SKM-1 (cell line): ENCODE measurements around the gene STXBP6.

Experiments used
- DNase-seq: peaks from one replicate; lab custom pipeline; 2025; ENCODE audit not compliant: unreplicated experiment; lab: John Stamatoyannopoulos, UW

The STXBP6 gene

GRCh38 chr14:24891987-24892496, 157.9 kb downstream of the STXBP6 start:
- no peak for DNase-seq

- no peak for DNase-seq
Measured at GRCh38 chr14:24890716-24891115, 159.2 kb downstream of the STXBP6 start.

GRCh38 chr14:24889843-24890242, 160.1 kb downstream of the STXBP6 start:
- no peak for DNase-seq

- no peak for DNase-seq
Measured at GRCh38 chr14:24888532-24888931, 161.4 kb downstream of the STXBP6 start.

GRCh38 chr14:24887623-24888304, 162.2 kb downstream of the STXBP6 start:
- DNase-seq = no peak

GRCh38 chr14:24885410-24885913, 164.5 kb downstream of the STXBP6 start:
- DNase-seq = no peak

GRCh38 chr14:24883576-24883975, 166.4 kb downstream of the STXBP6 start:
- no peak for DNase-seq

GRCh38 chr14:24881116-24881893, 168.6 kb downstream of the STXBP6 start:
- no peak for DNase-seq

- DNase-seq = no peak
Measured at GRCh38 chr14:24880689-24881088, 169.3 kb downstream of the STXBP6 start.

GRCh38 chr14:24879661-24880386, 170.1 kb downstream of the STXBP6 start:
- no peak for DNase-seq

GRCh38 chr14:24876996-24877395, 173.0 kb downstream of the STXBP6 start:
- DNase-seq = no peak

- peak; percentile 24 for DNase-seq
Measured at GRCh38 chr14:24875991-24876878, 173.7 kb downstream of the STXBP6 start.

- no peak for DNase-seq
Measured at GRCh38 chr14:24875203-24875838, 174.6 kb downstream of the STXBP6 start.

GRCh38 chr14:24874514-24875202, 175.3 kb downstream of the STXBP6 start:
- no peak for DNase-seq

GRCh38 chr14:24873551-24873950, 176.4 kb downstream of the STXBP6 start:
- no peak for DNase-seq

GRCh38 chr14:24870949-24871701, 178.8 kb downstream of the STXBP6 start:
- no peak for DNase-seq

GRCh38 chr14:24868389-24868788, 181.6 kb downstream of the STXBP6 start:
- DNase-seq = no peak

GRCh38 chr14:24866067-24866639, 183.8 kb downstream of the STXBP6 start:
- no peak for DNase-seq
